Suprapubic skin (tissue), 4 donors: ENCODE measurements around the gene RPAP2.

Experiments
- CTCF ChIP-seq, 2 donors: fragments of 200-600 bp in 1 of 2; fragments of 450-650 bp in 1 of 2; sonication (generic) in 1 of 2; IDR thresholded peaks; one replicate each; pipeline ENCODE4 v1.5.1; 2016 to 2019; ENCODE audit warnings: antibody characterized with exemption in 2 of 2, mild to moderate bottlenecking in 1 of 2, moderate library complexity in 1 of 2
- EP300 ChIP-seq: sonication (generic); formaldehyde crosslinking; IDR thresholded peaks from one replicate; pipeline ENCODE4 v1.6.1; 2017; ENCODE audit warnings: antibody characterized with exemption
- POLR2A ChIP-seq, 2 donors: fragments of 450-650 bp; IDR thresholded peaks; one replicate each; pipeline ENCODE4 v1.6.1; 2017; ENCODE audit warnings: antibody characterized with exemption in 2 of 2, mild to moderate bottlenecking in 2 of 2, moderate library complexity in 2 of 2
- POLR2AphosphoS5 ChIP-seq, 3 donors: sonication (generic); formaldehyde crosslinking; IDR thresholded peaks; one replicate each; pipeline ENCODE4 v1.6.1; 2017; ENCODE audit warnings: antibody characterized with exemption in 3 of 3

GRCh38 chr1:92366040-92366395 is 67.2 kb downstream of the RPAP2 start:
- TF ChIP-seq CTCF (IDR thresholded peaks at IDR 0.05) (no peak), POLR2AphosphoS5 (IDR thresholded peaks at IDR 0.05) (no peak), POLR2A (IDR thresholded peaks at IDR 0.05) (no peak), EP300 (no peak)
